HepG2 (cell line): ENCODE data around the gene RBCK1. TPM values are rescaled to one million over a fixed set of nuclear protein-coding genes. Genes with fewer than 3 reads are reported as not detected.

ENCODE experiments used
- CCAR2 ChIP-seq: fragments of 200-400 bp; formaldehyde crosslinking; optimal IDR thresholded peaks from 2 replicates; pipeline ENCODE3; 2018; ENCODE audit warnings: low read depth, mild to moderate bottlenecking, low read length, moderate library complexity
- CHD2 ChIP-seq: IDR thresholded peaks from 2 replicates; pipeline ENCODE4 v1.6.1; 2011; ENCODE audit warnings: low read depth, low read length, improper control_type of control experiment
- DMAP1 ChIP-seq: IDR thresholded peaks from 2 replicates; pipeline ENCODE4 v1.6.1; 2016
- FOXK1 ChIP-seq: sonication (generic); formaldehyde crosslinking; IDR thresholded peaks from 2 replicates; pipeline ENCODE4 v1.4.0; 2020; ENCODE audit warnings: low read depth, missing genetic modification reagents, borderline replicate concordance
- HNF4A ChIP-seq: sonication (generic); formaldehyde crosslinking; IDR thresholded peaks from 2 replicates; pipeline ENCODE4 v1.4.0; 2020; ENCODE audit warnings: missing genetic modification reagents
- IKZF4 ChIP-seq: sonication (generic); formaldehyde crosslinking; IDR thresholded peaks from 2 replicates; pipeline ENCODE4 v1.5.1; 2020; ENCODE audit warnings: borderline replicate concordance, mild to moderate bottlenecking, low read depth, missing genetic modification reagents; ENCODE audit errors: not compliant biosample characterization
- IRF9 ChIP-seq: sonication (generic); formaldehyde crosslinking; IDR thresholded peaks from 2 replicates; pipeline ENCODE4 v1.8.0; 2022; ENCODE audit warnings: missing genetic modification reagents, mild to moderate bottlenecking, borderline replicate concordance
- IRX3 ChIP-seq: sonication (generic); formaldehyde crosslinking; IDR thresholded peaks from 2 replicates; pipeline ENCODE4 v1.8.1; 2023; ENCODE audit warnings: mild to moderate bottlenecking, low read depth, missing genetic modification reagents, borderline replicate concordance
- JUN ChIP-seq: sonication (generic); formaldehyde crosslinking; IDR thresholded peaks from 2 replicates; pipeline ENCODE4 v1.4.0; 2020; ENCODE audit warnings: mild to moderate bottlenecking, missing genetic modification reagents
- KLF15 ChIP-seq: sonication (generic); formaldehyde crosslinking; IDR thresholded peaks from 2 replicates; pipeline ENCODE4 v1.8.1; 2023; ENCODE audit warnings: borderline replicate concordance, mild to moderate bottlenecking, inconsistent platforms, missing genetic modification reagents, mixed read lengths
- MIER2 ChIP-seq: IDR thresholded peaks from 2 replicates; pipeline ENCODE4 v1.6.1; 2016; ENCODE audit warnings: missing biosample characterization, missing genetic modification reagents
- NCOA5 ChIP-seq: sonication (generic); formaldehyde crosslinking; IDR thresholded peaks from 2 replicates; pipeline ENCODE4 v1.4.0; 2020; ENCODE audit warnings: missing genetic modification reagents
- NFE2L2 ChIP-seq: fragments of 150-350 bp; IDR thresholded peaks from 2 replicates; pipeline ENCODE4 v1.6.1; 2014; ENCODE audit warnings: low read length
- NRL ChIP-seq: sonication (generic); formaldehyde crosslinking; IDR thresholded peaks from 2 replicates; pipeline ENCODE4 v1.5.0; 2020; ENCODE audit warnings: missing genetic modification reagents, mild to moderate bottlenecking, moderate library complexity, borderline replicate concordance
- PHF20 ChIP-seq: sonication (generic); formaldehyde crosslinking; IDR thresholded peaks from 2 replicates; pipeline ENCODE4 v1.5.0; 2020; ENCODE audit warnings: mild to moderate bottlenecking, missing genetic modification reagents
- POLR2AphosphoS5 ChIP-seq: IDR thresholded peaks from 2 replicates; pipeline ENCODE4 v1.6.1; 2012; ENCODE audit warnings: low read depth, low read length
- SAFB2 ChIP-seq: sonication (generic); formaldehyde crosslinking; IDR thresholded peaks from 2 replicates; pipeline ENCODE4 v1.5.1; 2020; ENCODE audit warnings: missing genetic modification reagents, low read depth, mild to moderate bottlenecking, borderline replicate concordance
- SIX1 ChIP-seq: sonication (generic); formaldehyde crosslinking; IDR thresholded peaks from 2 replicates; pipeline ENCODE4 v1.4.0; 2020; ENCODE audit warnings: missing genetic modification reagents, borderline replicate concordance
- SMAD1 ChIP-seq: sonication (generic); formaldehyde crosslinking; IDR thresholded peaks from 2 replicates; pipeline ENCODE4 v1.4.0; 2020; ENCODE audit warnings: missing genetic modification reagents, low read depth, mild to moderate bottlenecking, borderline replicate concordance
- SRSF4 ChIP-seq: fragments of 200-400 bp; formaldehyde crosslinking; IDR thresholded peaks from one replicate; pipeline ENCODE4 v1.6.1; 2018; ENCODE audit warnings: mild to moderate bottlenecking, low read depth, low read length, moderate library complexity; ENCODE audit not compliant: poor library complexity, severe bottlenecking
- STAG1 ChIP-seq: sonication (generic); formaldehyde crosslinking; IDR thresholded peaks from 2 replicates; pipeline ENCODE4 v1.4.0; 2020; ENCODE audit warnings: missing genetic modification reagents
- TRIM22 ChIP-seq: fragments of 450-650 bp; IDR thresholded peaks from 2 replicates; pipeline ENCODE4 v1.6.1; 2017
- YEATS4 ChIP-seq: sonication (generic); formaldehyde crosslinking; IDR thresholded peaks from 2 replicates; pipeline ENCODE4 v1.4.0; 2020; ENCODE audit warnings: missing genetic modification reagents, borderline replicate concordance
- ZBTB7A ChIP-seq: sonication (generic); formaldehyde crosslinking; IDR thresholded peaks from 2 replicates; pipeline ENCODE4 v1.8.0; 2022; ENCODE audit warnings: mild to moderate bottlenecking, missing genetic modification reagents
- ZIK1 ChIP-seq: sonication (generic); formaldehyde crosslinking; IDR thresholded peaks from 2 replicates; pipeline ENCODE4 v1.5.0; 2020; ENCODE audit warnings: mild to moderate bottlenecking, low read depth, missing genetic modification reagents, borderline replicate concordance
- ZNF296 ChIP-seq: sonication (generic); formaldehyde crosslinking; conservative IDR thresholded peaks from 2 replicates; pipeline ENCODE4 v1.5.0; 2020; ENCODE audit warnings: mild to moderate bottlenecking, missing genetic modification reagents
- ZNF34 ChIP-seq: sonication (generic); formaldehyde crosslinking; IDR thresholded peaks from 2 replicates; pipeline ENCODE4 v1.4.0; 2020; ENCODE audit warnings: mild to moderate bottlenecking, missing genetic modification reagents, borderline replicate concordance
- ZNF383 ChIP-seq: sonication (generic); formaldehyde crosslinking; IDR thresholded peaks from 2 replicates; pipeline ENCODE4 v1.4.0; 2020; ENCODE audit warnings: missing genetic modification reagents, mild to moderate bottlenecking, borderline replicate concordance
- ZNF644 ChIP-seq: IDR thresholded peaks from 2 replicates; pipeline ENCODE4 v1.6.1; 2016; ENCODE audit warnings: low read depth
- ZNF816 ChIP-seq: sonication (generic); formaldehyde crosslinking; IDR thresholded peaks from 2 replicates; pipeline ENCODE4 v1.8.0; 2022; ENCODE audit warnings: missing genetic modification reagents, mild to moderate bottlenecking, borderline replicate concordance
- polyA plus RNA-seq, 8 experiments: library from polyadenylated mRNA; depleted of rRNA in 3 of 8; stranded (reverse) in 7 of 8; unstranded in 1 of 8; fragments of >200 nt; fragmentation: Illumina TruSeq in 4 of 8; extraction: Trizol in 4 of 8; gene quantifications; 2 replicates each; pipeline versions ENCODE4 v1.2.1 to v1.2.3, GENCODE V29; 2011 to 2016; ENCODE audit warnings: low read depth in 4 of 8, missing spikeins in 1 of 8, mixed read lengths in 1 of 8; ENCODE audit not compliant: insufficient read depth in 1 of 8
- total RNA-seq, 5 experiments: library from RNA; depleted of rRNA; stranded (reverse); fragments of >200 nt; fragmentation: Illumina TruSeq; extraction: Trizol; gene quantifications; 2 replicates each; pipeline ENCODE4 v1.2.3, GENCODE V29; 2016; ENCODE audit warnings: low read depth in 1 of 5

Gene RBCK1
- total and polyA plus RNA-seq, 2 of the 13 experiments (the other 11 are each of a cell fraction or from before 2014, with no cell fraction given) = 149 to 215 TPM

GRCh38 chr20:462199-462991 lies 54.3 kb downstream of the RBCK1 start, which contains the start of gene TBC1D20 (continued):
- TF ChIP-seq SMAD1 (CRISPR knock-in tag) (no peak), STAG1 (CRISPR knock-in tag) (peak; percentile 33; the same call in 1 of the 2 replicates), IKZF4 (CRISPR knock-in tag) (peak; percentile 76), NRL (CRISPR knock-in tag) (no peak; the same call in 1 of the 2 replicates), NFE2L2 (no peak), CCAR2 (no peak), SIX1 (CRISPR knock-in tag) (no peak), HNF4A (CRISPR knock-in tag) (no peak), YEATS4 (peak; percentile 78; the same call in 1 of the 2 replicates), ZNF34 (no peak), ZNF383 (CRISPR knock-in tag) (no peak), NCOA5 (CRISPR knock-in tag) (no peak), SRSF4 (no peak), FOXK1 (CRISPR knock-in tag) (no peak; the same call in 1 of the 2 replicates), MIER2 (CRISPR knock-in tag) (0 out of 2 replicates have a peak, but pooled peaks have one; percentile 45), TRIM22 (no peak), ZNF644 (no peak), JUN (CRISPR knock-in tag) (no peak), CHD2 (0 out of 2 replicates have a peak, but pooled peaks have one; percentile 30), IRF9 (CRISPR knock-in tag) (no peak; the same call in 1 of the 2 replicates), PHF20 (CRISPR knock-in tag) (peak; percentile 45; the same call in 1 of the 2 replicates), ZIK1 (no peak; the same call in 1 of the 2 replicates), ZBTB7A (CRISPR knock-in tag) (no peak), DMAP1 (CRISPR knock-in tag) (no peak), POLR2AphosphoS5 (peak; percentile 82), ZNF816 (CRISPR knock-in tag) (peak; percentile 73; the same call in 1 of the 2 replicates), ZNF296 (CRISPR knock-in tag) (0 out of 2 replicates have a peak, but pooled peaks have one; percentile 57), KLF15 (CRISPR knock-in tag) (no peak), IRX3 (CRISPR knock-in tag) (peak; percentile 69; the same call in 1 of the 2 replicates), SAFB2 (CRISPR knock-in tag) (peak; percentile 71; the same call in 1 of the 2 replicates)
